ENCODE data around the gene ZNF35. TPM values are rescaled to one million over a fixed set of nuclear protein-coding genes. Genes with fewer than 3 reads are reported as not detected.

Gene ZNF35
- 1 to 10 TPM; 5.8 to 6.9 TPM for total RNA-seq

- peak within 1 kb of the TSS; percentile 63 for H3K27ac Mint-ChIP-seq
These were observed at the start of gene ZNF35 for GRCh38 chr3:44648564-44649229. ZNF35 (plus strand) TSS chr3:44648732; CDS start chr3:44651068, 2,336 bp downstream.

DNA sequence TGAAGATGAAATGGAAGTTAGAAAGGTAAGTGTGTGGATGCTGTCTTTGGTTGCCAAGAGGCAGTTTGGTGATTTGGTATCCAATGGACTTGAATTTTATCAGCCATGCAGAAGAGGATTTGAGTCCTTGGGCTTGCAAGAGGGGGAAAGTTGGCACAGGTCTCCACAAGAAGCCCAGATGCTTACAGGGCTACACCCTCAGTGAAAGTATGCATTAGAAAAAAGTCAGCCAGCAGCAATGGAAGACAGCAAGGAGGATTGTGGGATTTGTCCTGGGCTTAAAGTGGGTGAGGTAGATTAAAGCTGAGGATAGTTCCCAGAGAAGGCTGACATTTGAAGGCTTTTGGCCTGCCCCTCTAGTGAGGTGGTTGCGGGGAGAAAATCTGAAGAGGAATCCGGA, 46.8 kb upstream of the ZNF35 start:
- DNase-seq: no peak
- H3K4me3 Mint-ChIP-seq: no peak overlapping the region
- H3K36me3 Mint-ChIP-seq: peaks cover 15% of the 10 kb centered on the region
- no peaks in the 10 kb centered on the region for H3K4me1 Mint-ChIP-seq
- H3K27me3 Mint-ChIP-seq: no peaks in the 10 kb centered on the region
- H3K9me3 Mint-ChIP-seq: peaks cover 8% of the 10 kb centered on the region
- no peak overlapping the region for H3K27ac Mint-ChIP-seq

More at GRCh38 chr3:44648564-44649229, at the start of gene ZNF35:
- Mint-ChIP-seq H3K27me3 (no peaks in the 10 kb centered on the region), H3K36me3 (peaks cover 68% of the 10 kb centered on the region), H3K4me3 (peak within 1 kb of the TSS; percentile 88), H3K9me3 (peaks cover 39% of the 10 kb centered on the region), H3K4me1 (peaks cover 8% of the 10 kb centered on the region)
- peak; percentile 55 for DNase-seq

GRCh38 chr3:44612678-44613077, 35.9 kb upstream of the ZNF35 start:
- Mint-ChIP-seq H3K4me1 (no peaks in the 10 kb centered on the region), H3K27me3 (peaks cover 6% of the 10 kb centered on the region), H3K36me3 (peaks cover 6% of the 10 kb centered on the region), H3K9me3 (peaks cover 2% of the 10 kb centered on the region), H3K27ac (no peak overlapping the region), H3K4me3 (no peak overlapping the region)
- DNase-seq: no peak

- DNase-seq: peak; percentile 72
- peaks cover 28% of the 10 kb centered on the region for H3K36me3 Mint-ChIP-seq
- H3K27me3 Mint-ChIP-seq: no peaks in the 10 kb centered on the region
- no peaks in the 10 kb centered on the region for H3K9me3 Mint-ChIP-seq
- peaks cover 26% of the 10 kb centered on the region for H3K4me1 Mint-ChIP-seq
- H3K4me3 Mint-ChIP-seq: peak within 1 kb of the TSS; percentile 89
- H3K27ac Mint-ChIP-seq: peak within 1 kb of the TSS; percentile 75
These were observed 23.6 kb upstream of the ZNF35 start, which contains the start of gene ZNF197 for GRCh38 chr3:44624749-44625480. ZNF197 (plus strand) TSS chr3:44625036; CDS start chr3:44629155, 4,119 bp downstream.

DNA sequence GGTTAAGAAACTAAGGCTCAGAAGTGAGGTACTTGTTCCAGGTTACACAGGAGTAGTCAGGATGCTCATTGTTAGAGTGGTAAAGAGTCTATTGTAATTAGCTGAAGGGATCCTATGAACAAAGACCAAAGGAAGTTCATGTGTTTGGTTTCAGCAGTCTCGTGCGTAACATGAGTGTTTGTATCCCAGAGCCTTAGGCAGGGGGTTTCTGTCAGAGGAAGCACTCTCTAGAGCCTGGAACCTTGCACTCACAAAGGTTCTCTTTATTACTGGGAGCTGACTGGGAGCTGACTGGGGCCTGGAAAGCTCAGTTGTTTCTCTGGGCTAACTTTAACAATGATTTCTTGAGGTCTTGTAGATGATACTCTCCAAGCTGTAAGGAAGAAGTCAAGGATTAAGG, 19.8 kb upstream of the ZNF35 start:
- H3K27ac Mint-ChIP-seq: no peak overlapping the region

DNA sequence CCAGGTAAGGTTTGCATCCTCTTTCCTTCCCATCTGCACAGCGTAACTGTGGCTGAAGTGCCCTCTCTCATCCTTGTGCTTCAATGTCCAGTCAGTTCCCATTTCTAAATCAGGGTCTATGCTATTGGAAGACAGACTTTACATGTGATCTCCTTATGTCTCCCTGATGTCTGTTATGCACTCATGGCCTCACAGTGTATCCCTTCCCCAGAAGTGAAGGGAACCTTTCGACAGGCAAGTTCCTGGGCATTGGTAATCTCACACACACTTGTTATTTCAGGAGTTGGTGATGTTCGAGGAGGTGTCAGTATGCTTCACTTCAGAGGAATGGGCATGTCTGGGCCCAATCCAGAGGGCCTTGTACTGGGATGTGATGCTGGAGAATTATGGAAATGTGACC, 16.3 kb upstream of the ZNF35 start:
- Mint-ChIP-seq H3K36me3 (peaks cover 85% of the 10 kb centered on the region), H3K4me3 (no peak overlapping the region), H3K9me3 (peaks cover 15% of the 10 kb centered on the region), H3K27me3 (no peaks in the 10 kb centered on the region), H3K4me1 (peaks cover 12% of the 10 kb centered on the region), H3K27ac (no peak overlapping the region)
- no peak for DNase-seq

More for the DNA sequence above, 19.8 kb upstream of the ZNF35 start:
- H3K4me3 Mint-ChIP-seq: no peak overlapping the region
- no peaks in the 10 kb centered on the region for H3K27me3 Mint-ChIP-seq
- H3K36me3 Mint-ChIP-seq: peaks cover 59% of the 10 kb centered on the region
- H3K4me1 Mint-ChIP-seq: peaks cover 24% of the 10 kb centered on the region
- no peak for DNase-seq
- no peaks in the 10 kb centered on the region for H3K9me3 Mint-ChIP-seq

DNA sequence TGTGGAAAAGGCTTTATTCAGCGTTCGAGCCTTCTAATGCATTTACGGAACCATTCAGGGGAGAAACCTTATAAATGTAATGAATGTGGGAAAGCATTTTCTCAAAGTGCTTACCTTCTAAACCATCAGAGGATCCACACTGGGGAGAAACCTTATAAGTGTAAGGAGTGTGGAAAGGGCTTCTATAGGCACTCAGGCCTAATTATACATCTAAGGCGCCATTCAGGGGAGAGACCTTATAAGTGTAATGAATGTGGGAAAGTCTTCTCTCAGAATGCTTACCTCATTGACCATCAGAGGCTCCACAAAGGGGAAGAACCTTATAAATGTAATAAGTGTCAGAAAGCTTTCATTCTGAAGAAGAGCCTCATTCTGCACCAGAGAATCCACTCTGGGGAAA, 6.2 kb upstream of the ZNF35 start:
- no peak for DNase-seq
- H3K36me3 Mint-ChIP-seq: peaks cover 85% of the 10 kb centered on the region
- H3K9me3 Mint-ChIP-seq: peaks cover 63% of the 10 kb centered on the region
- no peaks in the 10 kb centered on the region for H3K27me3 Mint-ChIP-seq
- no peak overlapping the region for H3K4me3 Mint-ChIP-seq
- H3K4me1 Mint-ChIP-seq: no peaks in the 10 kb centered on the region
- no peak overlapping the region for H3K27ac Mint-ChIP-seq

DNA sequence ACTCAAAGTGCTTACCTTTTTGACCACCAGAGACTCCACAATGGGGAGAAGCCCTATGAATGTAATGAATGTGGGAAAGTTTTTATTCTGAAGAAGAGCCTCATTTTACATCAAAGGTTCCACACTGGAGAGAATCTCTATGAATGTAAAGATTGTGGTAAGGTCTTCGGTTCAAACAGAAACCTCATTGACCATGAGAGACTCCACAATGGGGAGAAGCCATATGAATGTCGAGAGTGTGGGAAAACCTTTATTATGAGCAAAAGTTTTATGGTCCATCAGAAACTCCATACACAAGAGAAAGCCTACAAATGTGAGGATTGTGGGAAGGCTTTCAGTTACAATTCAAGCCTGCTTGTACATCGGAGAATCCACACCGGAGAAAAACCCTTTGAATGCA, 5.5 kb upstream of the ZNF35 start:
- no peak overlapping the region for H3K27ac Mint-ChIP-seq

GRCh38 chr3:44647771-44648170, 761 bp upstream of the ZNF35 start:
- DNase-seq: no peak
- peaks cover 44% of the 10 kb centered on the region for H3K9me3 Mint-ChIP-seq
- peaks cover 8% of the 10 kb centered on the region for H3K4me1 Mint-ChIP-seq
- peaks cover 70% of the 10 kb centered on the region for H3K36me3 Mint-ChIP-seq
- H3K4me3 Mint-ChIP-seq: peak overlapping the region; percentile 88
- H3K27me3 Mint-ChIP-seq: no peaks in the 10 kb centered on the region
- H3K27ac Mint-ChIP-seq: no peak overlapping the region

More for the DNA sequence above, 5.5 kb upstream of the ZNF35 start:
- Mint-ChIP-seq H3K27me3 (no peaks in the 10 kb centered on the region), H3K9me3 (peaks cover 63% of the 10 kb centered on the region), H3K36me3 (peaks cover 86% of the 10 kb centered on the region), H3K4me1 (peaks cover 4% of the 10 kb centered on the region), H3K4me3 (no peak overlapping the region)
- DNase-seq: no peak

DNA sequence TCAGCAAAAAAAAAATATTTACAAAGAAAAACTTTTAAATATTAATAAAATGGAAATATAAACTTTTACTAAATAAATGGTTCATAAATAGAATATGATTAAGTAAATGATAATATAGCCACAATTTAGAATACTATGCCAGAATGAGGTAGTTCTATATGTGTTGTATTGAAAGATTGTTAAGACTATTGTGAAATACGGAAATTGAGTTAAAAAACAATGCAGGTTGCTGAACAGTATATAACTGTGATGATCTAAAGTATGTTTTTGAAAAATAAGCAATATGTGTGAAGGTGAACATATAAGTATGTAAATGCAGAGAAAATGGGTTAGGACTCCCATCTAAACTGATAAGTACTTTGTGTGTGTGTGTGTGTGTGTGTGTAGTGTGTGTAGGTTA, 1.2 kb downstream of the ZNF35 start:
- Mint-ChIP-seq H3K27me3 (no peaks in the 10 kb centered on the region), H3K9me3 (peaks cover 45% of the 10 kb centered on the region), H3K4me1 (peaks cover 8% of the 10 kb centered on the region), H3K27ac (no peak overlapping the region), H3K4me3 (no peak overlapping the region), H3K36me3 (peaks cover 73% of the 10 kb centered on the region)
- no peak for DNase-seq

- Mint-ChIP-seq H3K4me1 (peaks cover 2% of the 10 kb centered on the region), H3K27ac (no peak overlapping the region), H3K9me3 (peaks cover 45% of the 10 kb centered on the region), H3K4me3 (no peak overlapping the region), H3K36me3 (peaks cover 73% of the 10 kb centered on the region), H3K27me3 (no peaks in the 10 kb centered on the region)
- no peak for DNase-seq
These were observed 5.5 kb downstream of the ZNF35 start for GRCh38 chr3:44654039-44654438.

DNA sequence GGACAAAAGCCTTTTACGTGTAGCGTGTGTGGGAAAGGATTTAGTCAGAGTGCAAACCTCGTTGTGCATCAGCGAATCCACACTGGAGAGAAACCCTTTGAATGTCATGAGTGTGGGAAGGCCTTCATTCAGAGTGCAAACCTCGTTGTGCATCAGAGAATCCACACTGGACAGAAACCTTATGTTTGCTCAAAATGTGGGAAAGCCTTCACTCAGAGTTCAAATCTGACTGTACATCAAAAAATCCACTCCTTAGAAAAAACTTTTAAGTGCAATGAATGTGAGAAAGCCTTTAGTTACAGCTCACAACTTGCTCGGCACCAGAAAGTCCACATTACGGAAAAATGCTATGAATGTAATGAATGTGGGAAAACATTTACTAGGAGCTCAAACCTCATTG, 10.5 kb downstream of the ZNF35 start:
- Mint-ChIP-seq H3K36me3 (peaks cover 70% of the 10 kb centered on the region), H3K27ac (no peak overlapping the region), H3K27me3 (no peaks in the 10 kb centered on the region), H3K4me1 (no peaks in the 10 kb centered on the region), H3K9me3 (peaks cover 57% of the 10 kb centered on the region), H3K4me3 (no peak overlapping the region)
- DNase-seq: no peak

DNA sequence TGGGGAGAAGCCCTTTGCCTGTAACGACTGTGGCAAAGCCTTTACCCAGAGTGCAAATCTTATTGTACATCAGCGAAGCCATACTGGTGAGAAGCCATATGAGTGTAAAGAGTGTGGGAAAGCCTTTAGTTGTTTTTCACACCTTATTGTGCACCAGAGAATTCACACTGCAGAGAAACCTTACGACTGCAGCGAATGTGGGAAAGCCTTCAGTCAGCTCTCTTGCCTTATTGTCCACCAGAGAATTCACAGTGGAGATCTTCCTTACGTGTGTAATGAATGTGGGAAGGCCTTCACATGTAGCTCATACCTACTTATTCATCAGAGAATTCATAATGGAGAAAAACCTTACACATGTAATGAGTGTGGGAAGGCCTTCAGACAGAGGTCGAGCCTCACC, 10.9 kb downstream of the ZNF35 start:
- peaks cover 68% of the 10 kb centered on the region for H3K36me3 Mint-ChIP-seq
- H3K27ac Mint-ChIP-seq: no peak overlapping the region
- H3K4me1 Mint-ChIP-seq: no peaks in the 10 kb centered on the region
- H3K27me3 Mint-ChIP-seq: no peaks in the 10 kb centered on the region
- H3K9me3 Mint-ChIP-seq: peaks cover 57% of the 10 kb centered on the region
- H3K4me3 Mint-ChIP-seq: no peak overlapping the region
- DNase-seq: no peak

- Mint-ChIP-seq H3K27ac (no peak overlapping the region), H3K9me3 (peaks cover 62% of the 10 kb centered on the region), H3K27me3 (no peaks in the 10 kb centered on the region), H3K4me3 (no peak overlapping the region), H3K36me3 (peaks cover 68% of the 10 kb centered on the region), H3K4me1 (no peaks in the 10 kb centered on the region)
- no peak for DNase-seq
These were observed 12.7 kb downstream of the ZNF35 start for GRCh38 chr3:44661189-44661588.

- Mint-ChIP-seq H3K36me3 (peaks cover 37% of the 10 kb centered on the region), H3K4me3 (no peak overlapping the region), H3K27me3 (no peaks in the 10 kb centered on the region), H3K4me1 (no peaks in the 10 kb centered on the region), H3K27ac (no peak overlapping the region), H3K9me3 (peaks cover 40% of the 10 kb centered on the region)
- no peak for DNase-seq
These were observed 16.6 kb downstream of the ZNF35 start for GRCh38 chr3:44665173-44665572.

DNA sequence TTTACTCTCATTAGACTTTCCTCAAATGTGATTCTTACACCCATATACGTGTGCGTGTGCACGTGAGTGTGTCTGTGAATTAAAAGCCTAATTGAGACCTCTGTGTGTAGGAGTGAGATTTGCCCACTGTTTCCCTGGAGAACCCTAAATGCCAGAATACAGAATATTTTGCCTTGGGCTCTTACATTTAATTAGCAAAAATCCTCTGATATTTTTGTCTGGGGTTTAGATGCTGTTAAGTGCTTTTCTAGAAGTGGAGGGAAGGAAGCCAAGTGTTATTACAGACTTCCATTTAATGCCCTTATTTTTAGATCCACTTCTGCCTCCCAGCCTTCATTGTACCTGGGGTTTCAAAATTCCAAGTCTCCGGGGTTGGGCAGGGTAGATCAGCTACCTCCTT, 17.8 kb downstream of the ZNF35 start:
- H3K36me3 Mint-ChIP-seq: peaks cover 27% of the 10 kb centered on the region
- no peak overlapping the region for H3K4me3 Mint-ChIP-seq
- H3K27ac Mint-ChIP-seq: no peak overlapping the region
- no peaks in the 10 kb centered on the region for H3K27me3 Mint-ChIP-seq
- H3K9me3 Mint-ChIP-seq: peaks cover 34% of the 10 kb centered on the region
- no peaks in the 10 kb centered on the region for H3K4me1 Mint-ChIP-seq
- no peak for DNase-seq

All from activated naive CD8-positive, alpha-beta T cell treated with anti-CD3 and anti-CD28 coated beads for 36 hours (primary cell).